B cell (primary cell): ENCODE results near the gene JAK3. TPM values are rescaled to one million over a fixed set of nuclear protein-coding genes. Genes with fewer than 3 reads are reported as not detected.
"Not testable (repeated sequence)": the region's sequence is repeated elsewhere in the genome, so short reads cannot be mapped to it uniquely, and the experiment has no call there.

Experiments used
- ATAC-seq: fragments of 200-7000 bp; cut with Tn5 transposase; one replicate; pipeline ENCODE4 v1.10.0; 2021; ENCODE audit warnings: low read depth, mild to moderate bottlenecking, moderate number of reproducible peaks, moderate library complexity
- CTCF ChIA-PET: fragments of 350-600 bp; sonication (Branson Sonifier 250); formaldehyde crosslinking; loops from one replicate; lab custom pipeline; 2021; ENCODE audit warnings: antibody characterized with exemption, inconsistent platforms; lab: Charles Lee
- POLR2A ChIA-PET: fragments of 350-600 bp; sonication (Branson Sonifier 250); formaldehyde crosslinking; loops from one replicate; lab custom pipeline; 2021; ENCODE audit warnings: antibody characterized with exemption; lab: Charles Lee
- DNase-seq: peaks from one replicate; pipeline ENCODE4 v3.0.0; 2013
- H2AFZ ChIP-seq: 2 replicates; pipeline ENCODE4 v1.6.1; 2012; ENCODE audit warnings: mild to moderate bottlenecking, low read depth, low read length; ENCODE audit not compliant: insufficient read depth, poor library complexity, severe bottlenecking
- H3K27ac ChIP-seq, 2 donors: 1 replicate in 1 of 2; 2 replicates in 1 of 2; pipeline ENCODE4 v1.5.1; 2012 to 2013; ENCODE audit warnings: low read length in 2 of 2, mild to moderate bottlenecking in 2 of 2, moderate library complexity in 1 of 2
- H3K27me3 ChIP-seq, 4 experiments: fragments of 200-600 bp in 1 of 4; sonication (generic) in 1 of 4; replicated peaks in 1 of 4; 1 replicate in 2 of 4; 2 replicates in 2 of 4; pipeline versions ENCODE4 v1.6.1 to v1.7.0; 2013 to 2016; ENCODE audit warnings: low read length in 3 of 4, mild to moderate bottlenecking in 2 of 4, mixed read lengths in 1 of 4, moderate library complexity in 1 of 4; ENCODE audit not compliant: insufficient read depth in 4 of 4, control insufficient read depth in 3 of 4; ENCODE audit errors: control extremely low read depth in 1 of 4
- H3K36me3 ChIP-seq, 2 experiments: replicated peaks in 1 of 2; 1 replicate in 1 of 2; 2 replicates in 1 of 2; pipeline versions ENCODE4 v1.6.1 to v1.7.1; 2013; ENCODE audit warnings: low read length in 1 of 2; ENCODE audit not compliant: insufficient read depth in 2 of 2, control insufficient read depth in 1 of 2; ENCODE audit errors: control extremely low read depth in 1 of 2, extremely low read depth in 1 of 2
- H3K4me1 ChIP-seq, 2 donors: fragments of 200-600 bp in 1 of 2; sonication (generic) in 1 of 2; 1 replicate in 1 of 2; 2 replicates in 1 of 2; pipeline versions ENCODE4 v1.5.1 to v1.6.1; 2013 to 2017; ENCODE audit warnings: low read length in 2 of 2; ENCODE audit not compliant: control insufficient read depth in 2 of 2, insufficient read depth in 2 of 2
- H3K4me2 ChIP-seq: replicated peaks from 2 replicates; pipeline ENCODE3; 2012; ENCODE audit warnings: mild to moderate bottlenecking, low read depth, low read length; ENCODE audit not compliant: poor library complexity, severe bottlenecking
- H3K4me3 ChIP-seq, 5 experiments: fragments of 200-600 bp in 1 of 5; sonication (generic) in 1 of 5; 1 replicate in 3 of 5; 2 replicates in 2 of 5; pipeline versions ENCODE4 v1.5.1 to v1.7.0; 2011 to 2016; ENCODE audit warnings: low read length in 4 of 5, mild to moderate bottlenecking in 4 of 5, low read depth in 2 of 5, control low read depth in 1 of 5, moderate library complexity in 1 of 5; ENCODE audit not compliant: insufficient read depth in 1 of 5; ENCODE audit errors: control extremely low read depth in 1 of 5, extremely low read depth in 1 of 5
- H3K79me2 ChIP-seq: fragments of 200-600 bp; sonication (generic); one replicate; pipeline ENCODE4 v1.6.0; 2016; ENCODE audit warnings: low read length; ENCODE audit not compliant: control insufficient read depth, insufficient read depth
- H3K9ac ChIP-seq: fragments of 200-600 bp; sonication (generic); 2 replicates; pipeline ENCODE4 v1.6.1; 2017; ENCODE audit warnings: mild to moderate bottlenecking, low read length, moderate library complexity
- H3K9me3 ChIP-seq, 3 donors: one replicate each; pipeline versions ENCODE4 v1.6.1 to v1.7.1; 2013; ENCODE audit warnings: low read length in 2 of 3; ENCODE audit not compliant: control insufficient read depth in 2 of 3, insufficient read depth in 1 of 3; ENCODE audit errors: control extremely low read depth in 1 of 3
- H4K20me1 ChIP-seq: 2 replicates; pipeline ENCODE4 v1.6.0; 2012; ENCODE audit warnings: mild to moderate bottlenecking, low read length; ENCODE audit not compliant: insufficient read depth, control insufficient read depth, poor library complexity, severe bottlenecking
- H3K27ac Mint-ChIP-seq: one replicate; pipeline ENCODE4 v1.8.0; 2021; ENCODE audit warnings: mixed read lengths
- H3K27me3 Mint-ChIP-seq: one replicate; pipeline ENCODE4 v1.8.0; 2021; ENCODE audit warnings: mixed read lengths
- H3K4me1 Mint-ChIP-seq: one replicate; pipeline ENCODE4 v1.8.0; 2021; ENCODE audit warnings: mixed read lengths
- H3K4me3 Mint-ChIP-seq: one replicate; pipeline ENCODE4 v1.8.0; 2021; ENCODE audit warnings: mixed read lengths
- H3K9me3 Mint-ChIP-seq: one replicate; pipeline ENCODE4 v1.8.0; 2022; ENCODE audit warnings: mixed read lengths; ENCODE audit not compliant: insufficient read depth
- WGBS: methylation state at CpG from one replicate; pipeline ENCODE4 v1.1.5; 2013; ENCODE audit warnings: missing lambda C conversion rate; ENCODE audit not compliant: insufficient coverage; 5-methylcytosine and 5-hydroxymethylcytosine counted together
- intact Hi-C: fragments of 100-400 bp; cut with micrococcal nuclease; formaldehyde crosslinking; loops from one replicate; pipeline ENCODE4 v1.10.0; 2022
- polyA plus RNA-seq: library from polyadenylated mRNA; depleted of rRNA; stranded (reverse); fragments of >200 nt; gene quantifications from 2 replicates; pipeline ENCODE4 v1.2.3, GENCODE V29; 2012
- total RNA-seq, 2 donors: library from RNA; stranded (reverse); fragments of 120-200 nt in 1 of 2; gene quantifications; 1 replicate in 1 of 2; 2 replicates in 1 of 2; pipeline versions ENCODE4 v1.2.3 to v1.2.4, GENCODE V29; 2013 to 2022
- TF ChIP-seq, protein P1 (sequence below): fragments of 200-600 bp; IDR thresholded peaks from one replicate; pipeline ENCODE4 v1.8.0; 2022; ENCODE audit warnings: antibody characterized with exemption, mild to moderate bottlenecking

The JAK3 gene
- total and polyA plus RNA-seq, 2 donors (not counting 1 experiment from before 2014, with no cell fraction given), result 102 to 143 TPM

DNA sequence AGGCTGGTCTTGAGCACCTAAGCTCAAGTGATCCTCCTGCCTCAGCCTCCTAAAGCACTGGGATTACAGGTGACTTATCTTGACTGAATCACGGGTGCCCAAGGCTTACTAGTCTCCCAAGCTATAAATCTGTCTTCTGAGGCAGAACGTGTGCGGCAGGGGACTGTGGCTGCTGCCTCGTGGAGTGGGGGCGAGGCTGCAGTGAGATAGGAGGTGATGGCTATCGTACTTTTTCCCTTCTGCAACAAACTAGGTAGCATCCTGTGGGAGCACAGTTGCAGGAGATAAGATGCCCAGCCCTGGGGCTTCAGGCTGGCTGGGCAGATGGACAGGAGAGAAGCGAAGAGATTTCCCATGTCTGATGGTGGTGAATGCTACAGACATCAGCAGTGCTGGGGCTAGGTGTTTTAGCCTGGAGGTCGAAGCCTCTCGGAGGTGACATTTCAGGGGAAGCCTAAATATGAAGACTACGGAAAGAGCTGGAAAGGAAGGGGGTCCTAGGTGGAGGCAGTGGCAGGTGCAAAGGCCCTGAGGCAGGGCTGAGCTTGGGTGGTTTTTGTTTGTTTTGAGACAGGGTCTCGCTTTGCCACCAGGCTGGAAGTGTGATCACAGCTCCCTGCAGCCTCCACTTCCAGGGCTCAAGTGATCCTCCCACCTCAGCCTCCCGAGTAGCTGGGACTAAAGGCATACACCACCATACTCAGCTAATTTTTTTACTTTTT lies 45.5 kb downstream of the JAK3 start:
- DNase-seq, result no peak
- ChIA-PET CTCF (interaction anchor here (1.4 kb wide), 1 partner anchor 8 kb away, joined by 4 read pairs; the partner anchor contains the start of gene B3GNT3), POLR2A (no interaction called here)
- Mint-ChIP-seq H3K27ac (no peak overlapping the region), H3K27me3 (peaks cover 4% of the 10 kb centered on the region), H3K4me1 (peaks cover 12% of the 10 kb centered on the region), H3K9me3 (no peaks in the 10 kb centered on the region), H3K4me3 (peak overlapping the region; percentile 8)
- H3K9ac ChIP-seq, result no peak overlapping the region
- TF ChIP-seq, protein P1, sequence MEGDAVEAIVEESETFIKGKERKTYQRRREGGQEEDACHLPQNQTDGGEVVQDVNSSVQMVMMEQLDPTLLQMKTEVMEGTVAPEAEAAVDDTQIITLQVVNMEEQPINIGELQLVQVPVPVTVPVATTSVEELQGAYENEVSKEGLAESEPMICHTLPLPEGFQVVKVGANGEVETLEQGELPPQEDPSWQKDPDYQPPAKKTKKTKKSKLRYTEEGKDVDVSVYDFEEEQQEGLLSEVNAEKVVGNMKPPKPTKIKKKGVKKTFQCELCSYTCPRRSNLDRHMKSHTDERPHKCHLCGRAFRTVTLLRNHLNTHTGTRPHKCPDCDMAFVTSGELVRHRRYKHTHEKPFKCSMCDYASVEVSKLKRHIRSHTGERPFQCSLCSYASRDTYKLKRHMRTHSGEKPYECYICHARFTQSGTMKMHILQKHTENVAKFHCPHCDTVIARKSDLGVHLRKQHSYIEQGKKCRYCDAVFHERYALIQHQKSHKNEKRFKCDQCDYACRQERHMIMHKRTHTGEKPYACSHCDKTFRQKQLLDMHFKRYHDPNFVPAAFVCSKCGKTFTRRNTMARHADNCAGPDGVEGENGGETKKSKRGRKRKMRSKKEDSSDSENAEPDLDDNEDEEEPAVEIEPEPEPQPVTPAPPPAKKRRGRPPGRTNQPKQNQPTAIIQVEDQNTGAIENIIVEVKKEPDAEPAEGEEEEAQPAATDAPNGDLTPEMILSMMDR, result no peak
- WGBS, result 72% methylated on average over 12 of the region's 12 CpGs
- peaks cover 0 to 6% (median 0%) of the 10 kb centered on the region in 3 donors for H3K9me3 ChIP-seq
- no peaks in the 10 kb centered on the region for H3K36me3 ChIP-seq
- H2AFZ ChIP-seq, result no peak overlapping the region
- no peak overlapping the region for H3K27ac ChIP-seq
- H3K27me3 ChIP-seq, result peaks cover 0 to 9% (median 2%) of the 10 kb centered on the region in 4 experiments
- H3K79me2 ChIP-seq, result no peaks in the 10 kb centered on the region
- H3K4me1 ChIP-seq, result peaks cover 8 to 15% of the 10 kb centered on the region in 2 donors
- H3K4me3 ChIP-seq, result no peak overlapping the region
- no peaks in the 10 kb centered on the region for H4K20me1 ChIP-seq
- no peak for ATAC-seq
- H3K4me2 ChIP-seq, result peak overlapping the region; percentile 64
- intact Hi-C loops, result no loop called here

DNA sequence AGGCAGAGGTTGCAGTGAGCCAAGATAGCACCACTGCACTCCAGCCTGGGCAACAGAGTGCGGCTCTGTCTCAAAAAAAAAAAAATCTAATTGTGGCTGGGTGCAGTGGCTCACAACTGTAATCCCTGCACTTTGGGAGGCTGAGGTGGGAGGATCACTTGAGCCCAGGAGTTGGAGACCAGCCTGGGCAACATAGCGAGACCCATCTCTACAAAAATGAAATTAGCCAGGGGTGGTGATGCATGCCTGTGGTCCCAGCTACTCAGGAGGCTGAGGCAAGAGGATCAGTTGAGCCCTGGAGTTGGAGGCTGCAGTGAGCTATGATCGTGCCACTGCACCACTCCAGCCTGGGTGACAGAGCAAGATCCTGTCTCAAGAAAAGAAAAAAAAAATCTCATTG lies 49.2 kb downstream of the JAK3 start:
- intact Hi-C loops, H3K4me3 ChIP-seq, H3K4me3 Mint-ChIP-seq, H3K9me3 Mint-ChIP-seq, H4K20me1 ChIP-seq, DNase-seq, H3K27ac ChIP-seq, ATAC-seq, H3K4me2 ChIP-seq, H2AFZ ChIP-seq, H3K9ac ChIP-seq, H3K79me2 ChIP-seq, H3K27ac Mint-ChIP-seq, H3K36me3 ChIP-seq: not testable (repeated sequence)
- POLR2A ChIA-PET, result interaction anchor here (0.6 to 0.7 kb wide), 2 partner anchors 11 to 47 kb away, joined by 5 to 12 read pairs; partner anchors contain the start of gene FCHO1
- H3K4me1 Mint-ChIP-seq, result peaks cover 35% of the 10 kb centered on the region
- H3K9me3 ChIP-seq, result peaks cover 0 to 18% (median 0%) of the 10 kb centered on the region in 3 donors
- H3K27me3 ChIP-seq, result peaks cover 0 to 40% (median 22%) of the 10 kb centered on the region in 4 experiments
- 84% methylated on average over 3 of the region's 3 CpGs for WGBS
- H3K27me3 Mint-ChIP-seq, result peaks cover 17% of the 10 kb centered on the region
- CTCF ChIA-PET, result interaction anchor here (0.6 to 1.2 kb wide), 2 partner anchors 17 to 94 kb away, joined by 3 to 5 read pairs; no protein-coding TSS in a partner anchor
- H3K4me1 ChIP-seq, result peaks cover 32 to 35% of the 10 kb centered on the region in 2 donors
